ENCODE results near the gene GPSM1. TPM values are rescaled to one million over a fixed set of nuclear protein-coding genes. Genes with fewer than 3 reads are reported as not detected.
"Not testable (repeated sequence)": the region's sequence is repeated elsewhere in the genome, so short reads cannot be mapped to it uniquely, and the experiment has no call there.

The GPSM1 gene
- total RNA-seq, 2 donors from 2014 or later = 15.8 to 23.1 TPM

GRCh38 chr9:136318111-136318775 lies 9.1 kb upstream of the GPSM1 start:
- H3K27ac ChIP-seq = no peak overlapping the region
- H3K4me3 ChIP-seq = no peak overlapping the region
- intact Hi-C loops (cut with DNase I) = loop anchor here (5.0 kb wide), 1 partner anchor 84 kb away; the partner anchor contains the start of gene SNAPC4
- H3K36me3 ChIP-seq (replicated peaks in 1 of 2; ENCODE audit: insufficient read depth in 1 of 2, low read depth in 2 of 2) = no peaks in the 10 kb centered on the region
- H3K27me3 ChIP-seq = no peaks in the 10 kb centered on the region
- no peaks in the 10 kb centered on the region for H3K4me1 ChIP-seq
- ATAC-seq (no peak), DNase-seq (no peak)
- H3K9me3 ChIP-seq = no peaks in the 10 kb centered on the region
- WGBS, 2 donors = 62 to 73% methylated on average over 6 to 20 of the region's 21 CpGs
- TF ChIP-seq POLR2A (IDR thresholded peaks at IDR 0.05) = no peak
- TF ChIP-seq CTCF (IDR thresholded peaks at IDR 0.05) = no peak

DNA sequence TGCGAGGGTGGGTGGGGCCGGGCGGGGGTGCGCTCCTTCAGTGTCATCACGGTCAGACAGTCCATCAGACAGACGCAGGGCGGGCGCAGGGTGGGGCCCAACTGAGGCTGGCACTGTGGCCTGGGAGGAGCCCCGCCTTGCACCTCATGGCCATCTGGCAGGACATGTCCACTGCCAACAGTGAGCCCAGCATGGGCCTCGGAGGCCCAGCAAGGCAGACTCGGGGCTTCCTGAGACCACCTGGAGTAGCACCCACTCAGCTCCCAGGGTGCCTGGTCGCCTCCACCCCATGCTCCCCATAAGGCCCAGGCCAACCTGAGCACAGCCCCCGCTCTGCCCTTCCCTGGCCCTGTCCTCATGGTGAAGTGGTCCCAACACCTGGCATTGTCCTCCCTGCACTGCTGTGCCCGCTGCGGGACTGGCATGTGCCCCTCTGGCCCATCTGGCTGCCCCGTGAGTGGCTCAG lies 8.5 kb upstream of the GPSM1 start:
- H3K27me3 ChIP-seq = no peaks in the 10 kb centered on the region
- no peak for ATAC-seq

GRCh38 chr9:136319244-136319643 lies 8.1 kb upstream of the GPSM1 start:
- not testable (repeated sequence) for H3K4me1 ChIP-seq; ATAC-seq; H3K27me3 ChIP-seq; H3K9me3 ChIP-seq; H3K36me3 ChIP-seq (replicated peaks in 1 of 2; ENCODE audit: insufficient read depth in 1 of 2, low read depth in 2 of 2); H3K4me3 ChIP-seq; H3K27ac ChIP-seq; DNase-seq
- WGBS, 2 donors = 94 to 96% methylated on average over 14 of the region's 14 CpGs
- intact Hi-C loops (cut with DNase I) = loop anchor here (5.0 kb wide), 1 partner anchor 83 kb away; the partner anchor contains the start of gene SNAPC4

More for the DNA sequence above, 8.5 kb upstream of the GPSM1 start:
- no peak overlapping the region for H3K4me3 ChIP-seq
- no peak overlapping the region for H3K27ac ChIP-seq
- intact Hi-C loops (cut with DNase I) = loop anchor here (5.0 kb wide), 1 partner anchor 83 kb away; the partner anchor contains the start of gene SNAPC4
- 80 to 86% methylated on average over 4 to 16 of the region's 16 CpGs for WGBS, 2 donors
- H3K4me1 ChIP-seq = no peaks in the 10 kb centered on the region
- no peak for DNase-seq
- no peaks in the 10 kb centered on the region for H3K36me3 ChIP-seq (replicated peaks in 1 of 2; ENCODE audit: insufficient read depth in 1 of 2, low read depth in 2 of 2)
- no peak for TF ChIP-seq POLR2A (IDR thresholded peaks at IDR 0.05)
- no peak for TF ChIP-seq CTCF (IDR thresholded peaks at IDR 0.05)
- no peaks in the 10 kb centered on the region for H3K9me3 ChIP-seq

- intact Hi-C loops (cut with DNase I) = loop anchor here (5.0 kb wide), 1 partner anchor 82 kb away; the partner anchor contains the start of gene SNAPC4
- not testable (repeated sequence) for H3K4me1 ChIP-seq; H3K27me3 ChIP-seq; H3K4me3 ChIP-seq; H3K9me3 ChIP-seq; DNase-seq; ATAC-seq; H3K36me3 ChIP-seq (replicated peaks in 1 of 2; ENCODE audit: insufficient read depth in 1 of 2, low read depth in 2 of 2); H3K27ac ChIP-seq
- WGBS, 2 donors = 86 to 92% methylated on average over 3 of the region's 3 CpGs
Measured at GRCh38 chr9:136319955-136320354, 7.4 kb upstream of the GPSM1 start.

DNA sequence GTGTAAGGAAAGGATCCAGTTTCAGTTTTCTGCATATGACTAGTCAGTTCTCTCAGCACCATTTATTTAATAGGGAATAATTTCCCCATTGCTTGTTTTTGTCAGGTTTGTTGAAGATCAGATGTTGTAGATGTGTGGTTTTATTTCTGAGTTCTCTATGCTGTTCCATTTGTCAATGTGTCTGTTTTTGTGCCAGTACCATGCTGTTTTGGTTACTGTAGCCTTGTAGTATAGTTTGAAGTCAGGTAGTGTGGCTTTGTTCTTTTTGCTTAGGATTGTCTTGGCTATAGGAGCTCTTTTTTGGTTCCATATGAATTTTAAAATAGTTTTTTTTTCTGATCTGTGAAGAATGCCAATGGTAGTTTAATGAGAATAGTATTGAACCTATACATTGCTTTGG lies 6.4 kb upstream of the GPSM1 start:
- H3K27me3 ChIP-seq; H3K27ac ChIP-seq; H3K4me3 ChIP-seq; ATAC-seq; H3K9me3 ChIP-seq; intact Hi-C loops (cut with DNase I); DNase-seq; H3K4me1 ChIP-seq; H3K36me3 ChIP-seq (replicated peaks in 1 of 2; ENCODE audit: insufficient read depth in 1 of 2, low read depth in 2 of 2): not testable (repeated sequence)

- ATAC-seq (no peak), DNase-seq (no peak)
- H3K4me1 ChIP-seq = no peaks in the 10 kb centered on the region
- H3K27ac ChIP-seq = no peak overlapping the region
- no peak overlapping the region for H3K4me3 ChIP-seq
- no peaks in the 10 kb centered on the region for H3K27me3 ChIP-seq
- no peaks in the 10 kb centered on the region for H3K9me3 ChIP-seq
- TF ChIP-seq CTCF (IDR thresholded peaks at IDR 0.05) = no peak
- no peak for TF ChIP-seq POLR2A (IDR thresholded peaks at IDR 0.05)
- intact Hi-C loops (cut with DNase I) = no loop called here
- 82 to 83% methylated on average over 15 to 19 of the region's 19 CpGs for WGBS, 2 donors
- no peaks in the 10 kb centered on the region for H3K36me3 ChIP-seq (replicated peaks in 1 of 2; ENCODE audit: insufficient read depth in 1 of 2, low read depth in 2 of 2)
Measured at GRCh38 chr9:136321561-136321960, 5.8 kb upstream of the GPSM1 start.
